Keratinocyte (primary cell): ENCODE measurements around the gene DLG2. TPM values are rescaled to one million over a fixed set of nuclear protein-coding genes. Genes with fewer than 3 reads are reported as not detected.

Source experiments
- DNase-seq: peaks from one replicate; pipeline ENCODE4 v3.0.0-alpha.2; 2011; ENCODE audit warnings: low read depth, missing footprints, low spot score
- FAIRE-seq: peaks from 2 replicates; lab custom pipeline; 2011; peaks lifted over from hg19 to GRCh38; lab: Jason Lieb, UNC
- H2AFZ ChIP-seq: 2 replicates; pipeline ENCODE4 v1.6.0; 2012; ENCODE audit warnings: low read length, control low read depth, inconsistent platforms; ENCODE audit not compliant: control insufficient read depth
- H3K27ac ChIP-seq: 2 replicates; pipeline ENCODE4 v1.5.1; 2011; ENCODE audit warnings: low read length; ENCODE audit not compliant: control insufficient read depth, insufficient read depth
- H3K27me3 ChIP-seq: 3 replicates; pipeline ENCODE4 v1.6.0; 2011; ENCODE audit warnings: low read length; ENCODE audit not compliant: control insufficient read depth, insufficient read depth; ENCODE audit errors: extremely low read depth
- H3K36me3 ChIP-seq, 2 experiments: 2 replicates in 1 of 2; 3 replicates in 1 of 2; pipeline ENCODE4 v1.5.1; 2011; ENCODE audit warnings: low read length in 2 of 2, mild to moderate bottlenecking in 1 of 2; ENCODE audit not compliant: control insufficient read depth in 2 of 2, insufficient read depth in 2 of 2; ENCODE audit errors: extremely low read depth in 1 of 2
- H3K4me1 ChIP-seq: 3 replicates; pipeline ENCODE4 v1.5.1; 2011; ENCODE audit warnings: low read length; ENCODE audit not compliant: control insufficient read depth, insufficient read depth; ENCODE audit errors: extremely low read depth
- H3K4me2 ChIP-seq: 3 replicates; pipeline ENCODE4 v1.6.0; 2011; ENCODE audit warnings: low read depth, low read length; ENCODE audit not compliant: control insufficient read depth, insufficient read depth; ENCODE audit errors: extremely low read depth
- H3K4me3 ChIP-seq, 3 experiments: fragments of 200-600 bp in 1 of 3; sonication (generic) in 1 of 3; 2 replicates in 2 of 3; 3 replicates in 1 of 3; pipeline ENCODE4 v1.5.1; 2011 to 2016; ENCODE audit warnings: low read length in 3 of 3, mild to moderate bottlenecking in 3 of 3, control low read depth in 2 of 3, inconsistent platforms in 1 of 3, low read depth in 1 of 3, mixed read lengths in 1 of 3, mixed run types in 1 of 3, moderate library complexity in 1 of 3; ENCODE audit not compliant: control insufficient read depth in 2 of 3, insufficient read depth in 2 of 3; ENCODE audit errors: extremely low read depth in 1 of 3
- H3K79me2 ChIP-seq: 2 replicates; pipeline ENCODE4 v1.6.0; 2012; ENCODE audit warnings: low read length; ENCODE audit not compliant: control insufficient read depth, insufficient read depth
- H3K9ac ChIP-seq: 3 replicates; pipeline ENCODE4 v1.6.0; 2011; ENCODE audit warnings: low read length; ENCODE audit not compliant: control insufficient read depth, insufficient read depth; ENCODE audit errors: extremely low read depth
- H3K9me1 ChIP-seq: 3 replicates; pipeline ENCODE4 v1.6.0; 2011; ENCODE audit warnings: low read length; ENCODE audit not compliant: control insufficient read depth, insufficient read depth; ENCODE audit errors: extremely low read depth
- H3K9me3 ChIP-seq: 2 replicates; pipeline ENCODE4 v1.5.1; 2012; ENCODE audit warnings: low read depth, low read length; ENCODE audit not compliant: control insufficient read depth
- H4K20me1 ChIP-seq: 3 replicates; pipeline ENCODE4 v1.6.0; 2011; ENCODE audit warnings: low read length; ENCODE audit not compliant: control insufficient read depth, insufficient read depth; ENCODE audit errors: extremely low read depth
- EZH2 ChIP-seq: IDR thresholded peaks from one replicate; pipeline ENCODE4 v1.6.1; 2012; ENCODE audit warnings: inconsistent platforms, mild to moderate bottlenecking, low read length, moderate library complexity
- dilution Hi-C: fragments of 300-500 bp; cut with MboI; formaldehyde crosslinking; loops from one replicate; pipeline ENCODE4 v1.7.0; 2020; ENCODE audit warnings: low sequenced_read_pairs; ENCODE audit not compliant: extremely low pct_ligation_motif_present
- polyA plus RNA-seq, 5 experiments: library from polyadenylated mRNA; depleted of rRNA in 3 of 5; stranded (reverse) in 3 of 5; stranded (forward) in 1 of 5; unstranded in 1 of 5; fragments of >200 nt; gene quantifications; 1 replicate in 1 of 5; 2 replicates in 3 of 5; 3 replicates in 1 of 5; pipeline versions ENCODE4 v1.2.1 to v1.2.3, GENCODE V29; 2011 to 2012; ENCODE audit warnings: missing spikeins in 2 of 5, low read depth in 1 of 5, low replicate concordance in 1 of 5
- TF ChIP-seq, protein P1 (sequence below), 3 experiments: IDR thresholded peaks in 1 of 3; conservative IDR thresholded peaks in 1 of 3; optimal IDR thresholded peaks in 1 of 3; 2 replicates in 2 of 3; 3 replicates in 1 of 3; pipeline versions ENCODE3 to v1.5.1; 2011; ENCODE audit warnings: low read length in 3 of 3, mild to moderate bottlenecking in 3 of 3, moderate library complexity in 2 of 3, control low read depth in 1 of 3, inconsistent platforms in 1 of 3; ENCODE audit not compliant: insufficient read depth in 2 of 3; ENCODE audit errors: extremely low read depth in 1 of 3

Gene DLG2
- polyA plus RNA-seq, 1 donor (not counting 4 experiments of a cell fraction or from before 2014, with no cell fraction given) = 0.55 TPM

DNA sequence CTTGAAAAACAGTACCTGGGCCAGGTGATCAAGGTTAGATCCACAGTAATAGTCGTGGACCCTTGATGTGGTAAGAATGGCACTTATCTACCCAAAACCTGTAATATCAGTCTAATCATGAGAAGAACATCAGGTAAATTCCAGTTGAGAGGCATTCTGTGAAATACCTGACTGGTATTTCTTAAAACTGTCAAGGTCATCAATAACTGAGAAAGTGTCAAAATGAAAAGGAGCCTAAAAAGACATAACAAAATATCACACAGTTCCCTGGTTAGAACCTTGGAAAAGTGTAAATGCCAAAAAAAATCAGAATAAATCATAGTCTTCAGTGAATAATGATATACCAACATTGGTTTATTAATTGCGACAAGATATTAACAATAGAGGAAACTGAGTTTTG, 2185.5 kb downstream of the DLG2 start:
- H3K4me1 ChIP-seq = no peaks in the 10 kb centered on the region
- H2AFZ ChIP-seq = no peak overlapping the region
- no peak for DNase-seq
- H3K79me2 ChIP-seq = no peaks in the 10 kb centered on the region
- no peak overlapping the region for H3K4me3 ChIP-seq
- H3K4me2 ChIP-seq = no peak overlapping the region
- no peak for FAIRE-seq
- no peaks in the 10 kb centered on the region for H3K36me3 ChIP-seq
- H4K20me1 ChIP-seq = no peaks in the 10 kb centered on the region
- no peaks in the 10 kb centered on the region for H3K9me1 ChIP-seq
- no peak overlapping the region for H3K27ac ChIP-seq
- TF ChIP-seq, protein P1, sequence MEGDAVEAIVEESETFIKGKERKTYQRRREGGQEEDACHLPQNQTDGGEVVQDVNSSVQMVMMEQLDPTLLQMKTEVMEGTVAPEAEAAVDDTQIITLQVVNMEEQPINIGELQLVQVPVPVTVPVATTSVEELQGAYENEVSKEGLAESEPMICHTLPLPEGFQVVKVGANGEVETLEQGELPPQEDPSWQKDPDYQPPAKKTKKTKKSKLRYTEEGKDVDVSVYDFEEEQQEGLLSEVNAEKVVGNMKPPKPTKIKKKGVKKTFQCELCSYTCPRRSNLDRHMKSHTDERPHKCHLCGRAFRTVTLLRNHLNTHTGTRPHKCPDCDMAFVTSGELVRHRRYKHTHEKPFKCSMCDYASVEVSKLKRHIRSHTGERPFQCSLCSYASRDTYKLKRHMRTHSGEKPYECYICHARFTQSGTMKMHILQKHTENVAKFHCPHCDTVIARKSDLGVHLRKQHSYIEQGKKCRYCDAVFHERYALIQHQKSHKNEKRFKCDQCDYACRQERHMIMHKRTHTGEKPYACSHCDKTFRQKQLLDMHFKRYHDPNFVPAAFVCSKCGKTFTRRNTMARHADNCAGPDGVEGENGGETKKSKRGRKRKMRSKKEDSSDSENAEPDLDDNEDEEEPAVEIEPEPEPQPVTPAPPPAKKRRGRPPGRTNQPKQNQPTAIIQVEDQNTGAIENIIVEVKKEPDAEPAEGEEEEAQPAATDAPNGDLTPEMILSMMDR (optimal IDR thresholded peaks at IDR 0.05 in 1 of 3, IDR thresholded peaks at IDR 0.05 in 1 of 3, conservative IDR thresholded peaks at IDR 0.05 in 1 of 3; ENCODE audit: extremely low read depth in 1 of 3, insufficient read depth in 2 of 3, low read length in 3 of 3) = no peak
- TF ChIP-seq EZH2 = no peak
- H3K9ac ChIP-seq = no peak overlapping the region
- H3K27me3 ChIP-seq = no peaks in the 10 kb centered on the region
- dilution Hi-C loops = no loop called here
- no peaks in the 10 kb centered on the region for H3K9me3 ChIP-seq

DNA sequence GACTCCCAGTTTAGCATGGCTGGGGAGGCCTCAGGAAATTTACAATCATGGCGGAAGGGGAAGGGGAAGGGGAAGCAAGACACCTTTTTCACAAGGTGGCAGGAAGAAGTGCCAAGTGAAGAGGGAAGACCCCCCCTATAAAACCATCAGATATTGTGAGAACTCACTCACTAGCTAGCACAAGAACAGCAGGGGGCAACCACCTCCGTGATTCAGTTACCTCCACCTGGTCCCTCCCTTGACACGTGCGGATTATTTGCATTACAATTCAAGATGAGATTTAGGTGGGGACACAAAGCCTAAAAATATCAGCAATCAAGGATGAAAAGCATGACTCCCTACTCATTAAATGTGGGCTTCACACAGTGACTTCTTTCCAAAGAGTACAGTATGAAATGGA, 2186.0 kb downstream of the DLG2 start:
- H3K27me3 ChIP-seq = no peaks in the 10 kb centered on the region
- no peaks in the 10 kb centered on the region for H3K79me2 ChIP-seq
- dilution Hi-C loops = no loop called here
- no peak overlapping the region for H3K9ac ChIP-seq
- H3K4me3 ChIP-seq = no peak overlapping the region
- DNase-seq = no peak
- H3K9me1 ChIP-seq = no peaks in the 10 kb centered on the region
- no peak for TF ChIP-seq EZH2
- TF ChIP-seq, protein P1 (optimal IDR thresholded peaks at IDR 0.05 in 1 of 3, IDR thresholded peaks at IDR 0.05 in 1 of 3, conservative IDR thresholded peaks at IDR 0.05 in 1 of 3; ENCODE audit: extremely low read depth in 1 of 3, insufficient read depth in 2 of 3, low read length in 3 of 3) = no peak
- no peak overlapping the region for H2AFZ ChIP-seq
- H3K4me2 ChIP-seq = no peak overlapping the region
- H3K4me1 ChIP-seq = no peaks in the 10 kb centered on the region
- FAIRE-seq = no peak
- no peaks in the 10 kb centered on the region for H3K36me3 ChIP-seq
- H3K27ac ChIP-seq = no peak overlapping the region
- H3K9me3 ChIP-seq = no peaks in the 10 kb centered on the region
- no peaks in the 10 kb centered on the region for H4K20me1 ChIP-seq
